HG03439 (cell line): ENCODE data around the gene LSR.

ENCODE experiments used
- ATAC-seq: cut with Tn5 transposase; IDR thresholded peaks from one replicate; pipeline ENCODE4 v1.9.1; 2021; ENCODE audit warnings: mild to moderate bottlenecking, moderate library complexity; ENCODE audit not compliant: unreplicated experiment

LSR gene

DNA sequence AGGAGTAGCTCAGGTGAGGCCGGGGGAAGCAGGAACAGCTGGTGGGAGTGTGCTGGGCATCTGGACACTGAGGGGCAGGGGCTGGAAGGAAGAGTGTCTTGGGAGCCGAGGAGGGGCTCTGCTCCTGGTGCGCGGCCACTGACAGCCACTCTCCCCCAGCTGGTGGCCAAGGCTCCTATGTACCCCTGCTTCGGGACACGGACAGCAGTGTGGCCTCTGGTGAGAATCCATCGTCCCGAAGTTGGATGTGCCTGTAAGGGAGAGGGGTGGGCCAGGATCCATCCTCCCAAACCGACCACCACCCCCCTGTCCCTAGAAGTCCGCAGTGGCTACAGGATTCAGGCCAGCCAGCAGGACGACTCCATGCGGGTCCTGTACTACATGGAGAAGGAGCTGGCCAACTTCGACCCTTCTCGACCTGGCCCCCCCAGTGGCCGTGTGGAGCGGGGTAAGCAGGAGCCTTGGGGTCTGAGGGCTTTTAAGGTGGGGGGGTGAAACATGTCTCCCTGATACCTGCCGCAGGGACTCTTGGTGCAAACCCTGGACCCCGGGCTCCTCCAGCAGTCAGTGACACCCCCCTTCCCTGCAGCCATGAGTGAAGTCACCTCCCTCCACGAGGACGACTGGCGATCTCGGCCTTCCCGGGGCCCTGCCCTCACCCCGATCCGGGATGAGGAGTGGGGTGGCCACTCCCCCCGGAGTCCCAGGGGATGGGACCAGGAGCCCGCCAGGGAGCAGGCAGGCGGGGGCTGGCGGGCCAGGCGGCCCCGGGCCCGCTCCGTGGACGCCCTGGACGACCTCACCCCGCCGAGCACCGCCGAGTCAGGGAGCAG is 17.9 kb downstream of the LSR start:
- no peak for ATAC-seq

DNA sequence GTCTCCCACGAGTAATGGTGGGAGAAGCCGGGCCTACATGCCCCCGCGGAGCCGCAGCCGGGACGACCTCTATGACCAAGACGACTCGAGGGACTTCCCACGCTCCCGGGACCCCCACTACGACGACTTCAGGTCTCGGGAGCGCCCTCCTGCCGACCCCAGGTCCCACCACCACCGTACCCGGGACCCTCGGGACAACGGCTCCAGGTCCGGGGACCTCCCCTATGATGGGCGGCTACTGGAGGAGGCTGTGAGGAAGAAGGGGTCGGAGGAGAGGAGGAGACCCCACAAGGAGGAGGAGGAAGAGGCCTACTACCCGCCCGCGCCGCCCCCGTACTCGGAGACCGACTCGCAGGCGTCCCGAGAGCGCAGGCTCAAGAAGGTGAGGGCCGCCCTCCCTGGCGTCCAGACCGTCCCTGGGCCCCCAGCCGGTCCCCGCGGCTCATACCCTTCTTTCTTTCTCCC is 18.6 kb downstream of the LSR start:
- no peak for ATAC-seq

DNA sequence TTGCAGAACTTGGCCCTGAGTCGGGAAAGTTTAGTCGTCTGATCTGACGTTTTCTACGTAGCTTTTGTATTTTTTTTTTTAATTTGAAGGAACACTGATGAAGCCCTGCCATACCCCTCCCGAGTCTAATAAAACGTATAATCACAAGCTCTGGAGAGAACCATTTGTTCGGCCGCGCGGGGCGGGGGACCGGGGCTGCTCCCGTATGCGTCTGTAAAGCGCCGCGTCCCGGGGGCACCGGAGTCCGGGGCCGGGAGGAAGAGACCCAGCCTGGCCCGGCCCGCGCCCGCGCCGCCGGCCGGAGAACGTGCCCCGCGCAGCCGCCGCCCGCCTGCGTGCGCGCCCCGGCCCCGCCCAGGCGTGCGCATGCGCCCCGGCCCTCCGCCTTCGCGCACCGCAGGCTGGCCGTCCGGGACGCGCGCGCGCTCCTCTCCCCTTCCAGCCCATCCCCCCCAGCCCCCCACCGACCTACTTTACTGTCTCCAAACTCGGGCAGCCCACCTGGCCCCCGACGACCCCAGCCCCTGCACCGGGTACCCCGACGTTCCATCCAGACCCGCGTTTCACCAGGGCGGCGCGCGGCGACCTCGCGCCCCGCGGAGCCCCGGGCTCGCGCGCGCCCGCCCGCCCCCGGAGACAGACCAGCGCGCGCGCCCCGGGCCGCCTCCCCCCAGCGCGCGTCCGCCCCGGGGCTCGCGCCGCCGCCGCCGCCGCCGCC is 19.2 kb downstream of the LSR start:
- no peak for ATAC-seq

DNA sequence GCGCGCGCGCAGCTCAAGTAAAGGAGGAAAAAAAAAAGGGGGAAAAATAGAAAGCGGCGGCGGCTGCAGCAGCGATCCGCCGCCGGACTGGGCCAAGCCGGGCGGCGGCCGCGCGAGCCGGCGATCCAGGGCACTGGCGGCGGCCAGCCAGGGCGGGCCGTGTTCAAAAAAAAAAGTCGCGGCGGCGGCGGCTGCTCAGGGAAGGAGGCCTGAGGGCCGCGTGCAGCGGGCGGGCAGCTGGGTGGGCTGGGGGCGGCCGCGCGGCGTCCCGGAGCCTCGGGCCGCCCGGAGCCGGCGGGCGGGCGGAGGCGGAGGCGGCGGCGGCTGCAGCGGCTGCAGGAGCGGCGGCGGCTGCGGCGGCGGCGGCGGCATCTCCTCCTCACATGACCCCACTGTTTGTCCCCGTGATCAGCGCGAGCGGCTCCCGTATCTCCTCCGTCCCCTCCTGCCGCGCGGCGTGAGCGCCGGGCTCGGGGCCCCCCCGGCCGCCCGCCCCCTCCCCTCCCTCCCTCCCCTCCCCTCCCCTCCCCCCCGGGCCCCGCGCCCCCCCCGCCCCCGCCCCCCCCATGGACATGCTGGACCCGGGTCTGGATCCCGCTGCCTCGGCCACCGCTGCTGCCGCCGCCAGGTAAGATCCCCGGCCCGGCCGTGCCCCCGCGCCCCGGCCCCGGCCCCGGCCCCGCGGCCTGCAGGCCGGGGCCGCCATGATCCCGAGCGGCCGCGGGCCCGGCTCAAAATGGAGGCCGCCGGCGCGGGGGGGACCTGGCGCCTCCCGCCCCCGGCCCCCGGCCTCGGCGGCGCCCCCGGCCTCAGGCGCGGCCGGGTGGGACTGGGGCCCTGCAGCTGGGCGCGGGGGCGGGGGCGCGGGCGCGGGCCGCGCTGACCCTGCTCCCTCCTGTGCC is 20.0 kb downstream of the LSR start, which contains the start of gene USF2:
TSS of gene USF2 (plus strand) at position 427 of the 902 bp plus-strand sequence. CDS start at position 567, 140 bp downstream.
- peak; percentile 6 for ATAC-seq

DNA sequence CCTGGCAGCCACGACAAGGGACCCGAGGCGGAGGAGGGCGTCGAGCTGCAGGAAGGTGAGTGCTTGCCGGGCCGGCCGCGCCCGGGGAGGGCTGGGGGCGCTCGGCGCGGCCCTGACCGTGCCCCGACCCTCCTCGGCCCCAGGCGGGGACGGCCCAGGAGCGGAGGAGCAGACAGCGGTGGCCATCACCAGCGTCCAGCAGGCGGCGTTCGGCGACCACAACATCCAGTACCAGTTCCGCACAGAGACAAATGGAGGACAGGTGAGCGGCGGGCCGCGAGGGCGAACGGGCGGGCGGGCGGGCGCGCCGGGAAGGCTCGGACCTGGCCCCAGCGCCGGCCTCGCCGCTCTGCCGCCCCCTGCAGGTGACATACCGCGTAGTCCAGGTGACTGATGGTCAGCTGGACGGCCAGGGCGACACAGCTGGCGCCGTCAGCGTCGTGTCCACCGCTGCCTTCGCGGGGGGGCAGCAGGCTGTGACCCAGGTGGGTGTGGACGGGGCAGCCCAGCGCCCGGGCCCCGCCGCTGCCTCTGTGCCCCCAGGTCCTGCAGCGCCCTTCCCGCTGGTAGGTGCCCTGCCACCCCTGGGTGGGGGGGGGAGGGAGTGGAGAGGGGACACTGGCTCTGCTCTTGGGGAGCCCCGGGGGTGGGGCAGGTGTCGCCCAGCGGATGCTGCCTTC is 20.8 kb downstream of the LSR start:
- peak; percentile 59 for ATAC-seq

DNA sequence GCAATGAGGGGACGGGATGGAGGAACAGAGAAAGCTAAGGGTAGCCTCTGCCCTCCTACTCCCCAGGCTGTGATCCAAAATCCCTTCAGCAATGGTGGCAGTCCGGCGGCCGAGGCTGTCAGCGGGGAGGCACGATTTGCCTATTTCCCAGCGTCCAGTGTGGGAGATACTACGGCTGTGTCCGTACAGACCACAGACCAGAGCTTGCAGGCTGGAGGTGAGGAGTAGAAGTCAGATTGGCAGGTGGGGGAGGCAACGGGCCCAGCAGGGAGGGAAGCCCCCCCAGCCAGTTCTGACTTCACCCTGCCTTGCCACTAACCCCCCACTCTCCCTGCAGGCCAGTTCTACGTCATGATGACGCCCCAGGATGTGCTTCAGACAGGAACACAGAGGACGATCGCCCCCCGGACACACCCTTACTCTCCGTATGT is 21.6 kb downstream of the LSR start:
- no peak for ATAC-seq

DNA sequence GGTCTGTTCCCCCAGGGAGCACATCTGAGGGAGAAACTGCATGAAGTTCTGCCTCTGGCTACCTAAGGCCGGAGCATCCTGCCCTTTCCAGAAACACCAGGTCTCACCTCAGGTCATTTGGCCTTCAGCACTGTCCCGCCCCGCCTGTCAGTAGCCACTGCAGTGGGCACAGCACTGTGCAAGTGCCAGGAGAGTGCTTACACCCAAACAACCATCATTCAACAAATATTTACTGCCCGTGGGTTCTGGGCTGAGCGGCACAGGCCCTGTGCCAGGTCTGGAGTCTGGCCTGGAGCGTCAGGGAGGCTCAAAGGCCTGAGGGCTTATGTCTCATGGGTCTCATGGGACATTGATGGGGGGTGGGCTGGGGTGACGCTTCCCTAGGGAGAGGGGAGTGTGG is 22.7 kb downstream of the LSR start:
- ATAC-seq: no peak

DNA sequence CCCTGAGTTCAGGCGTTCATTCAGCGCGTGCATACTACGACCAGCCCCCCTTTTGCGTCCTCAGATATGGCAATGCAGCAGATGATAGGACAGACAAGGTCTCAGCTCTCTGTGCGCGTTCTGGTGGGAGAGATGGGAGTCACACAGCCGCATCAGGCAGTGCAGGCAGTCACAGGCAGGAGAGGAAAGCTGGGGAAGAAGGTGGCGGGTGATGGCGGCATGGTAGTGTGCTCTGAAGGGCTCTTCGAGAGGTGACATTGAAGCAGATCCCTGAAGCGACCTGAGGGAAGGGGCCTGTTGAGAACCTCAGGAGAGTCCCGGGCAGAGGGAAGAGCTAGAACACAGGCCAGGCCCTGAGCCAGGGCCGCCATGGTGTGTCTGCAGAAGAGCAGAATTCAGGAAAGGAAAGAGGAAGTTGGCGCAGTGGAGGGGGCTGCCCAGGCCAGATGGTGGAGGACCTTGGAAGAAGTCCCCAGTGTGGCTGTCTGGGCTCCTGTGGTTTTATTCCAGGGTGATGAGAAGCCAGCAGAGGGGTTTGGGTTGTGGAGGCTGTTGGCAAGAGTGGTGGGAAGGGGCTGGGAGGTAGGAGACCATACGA is 23.4 kb downstream of the LSR start:
- no peak for ATAC-seq

DNA sequence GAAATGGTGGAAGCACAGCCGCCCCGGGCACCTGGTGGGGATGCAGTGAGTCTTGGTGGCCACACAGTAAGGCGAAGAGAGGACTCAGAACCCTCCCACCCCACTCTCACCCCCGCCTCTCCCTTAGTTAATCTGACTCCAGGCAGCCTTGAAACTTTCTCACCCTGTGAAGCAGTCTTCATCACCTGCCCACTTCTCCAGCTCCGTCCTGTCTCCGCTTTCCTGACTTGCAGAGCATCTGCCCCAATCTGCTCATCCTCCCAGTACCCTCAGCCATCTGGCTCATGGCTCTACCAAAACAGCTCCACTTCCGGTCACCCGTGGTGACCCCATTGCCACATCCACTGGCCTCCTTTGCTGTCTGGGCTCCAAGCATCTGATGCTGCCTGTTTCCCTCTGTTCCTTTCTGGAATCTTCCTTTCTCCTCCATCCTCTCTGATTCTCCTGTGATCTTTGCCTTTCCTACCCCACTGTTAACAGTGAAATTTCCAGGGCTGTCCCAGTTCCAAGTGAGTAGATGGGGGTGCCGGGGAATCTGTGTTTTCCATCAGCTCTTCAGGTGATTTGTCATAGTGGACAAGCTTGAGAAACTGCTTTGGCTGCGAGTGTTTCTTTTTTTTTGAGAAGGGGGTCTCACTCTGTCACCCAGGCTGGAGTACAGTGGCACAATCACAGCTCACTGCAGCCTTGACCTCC is 24.3 kb downstream of the LSR start:
- ATAC-seq: no peak

DNA sequence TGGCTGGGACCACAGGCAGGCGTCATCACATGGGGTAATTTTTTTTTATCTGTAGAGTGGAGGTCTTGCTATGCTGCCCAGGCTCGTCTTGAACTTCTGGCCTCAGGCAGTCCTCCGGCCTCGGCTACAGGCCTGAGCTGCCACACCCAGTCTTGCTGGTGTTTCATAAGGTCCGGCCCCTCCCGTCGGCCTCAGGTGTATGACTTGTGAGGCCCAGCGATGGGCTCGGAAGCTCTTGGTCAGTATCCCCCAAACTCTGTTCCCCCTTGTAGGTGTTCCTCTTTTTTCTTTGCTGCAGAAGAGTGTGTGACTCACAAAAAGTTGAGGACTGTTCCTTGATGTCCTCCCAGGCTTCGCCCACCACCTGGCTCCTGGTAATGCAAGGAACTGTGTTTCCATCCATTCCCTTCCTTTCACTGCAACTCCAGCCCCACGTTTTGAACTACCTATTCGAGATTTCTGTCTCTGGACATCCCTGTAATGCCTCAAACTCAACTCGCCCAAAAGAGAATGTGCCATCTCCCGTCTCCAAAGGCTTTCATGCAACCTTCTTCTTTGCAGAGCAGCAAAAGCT is 25.0 kb downstream of the LSR start:
- no peak for ATAC-seq

DNA sequence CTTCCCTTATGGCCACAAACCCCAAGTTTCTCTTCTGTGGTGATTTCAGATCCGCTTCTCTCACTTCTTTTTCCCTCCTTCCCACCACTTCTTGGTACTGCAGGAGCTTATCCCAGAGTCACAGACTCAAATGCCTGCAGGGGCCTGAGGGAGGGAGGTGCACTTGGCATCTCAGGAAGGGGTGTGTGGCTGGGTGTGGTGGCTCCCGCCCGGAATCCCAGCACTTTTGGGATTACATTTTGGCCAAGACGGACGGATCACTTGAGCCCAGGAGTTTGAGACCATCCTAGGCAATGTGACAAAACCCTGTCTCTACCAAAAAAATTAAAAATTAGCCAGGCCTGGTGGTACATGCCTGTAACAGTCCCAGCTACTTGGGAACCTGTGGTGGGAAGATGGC is 25.5 kb downstream of the LSR start:
- ATAC-seq: no peak

DNA sequence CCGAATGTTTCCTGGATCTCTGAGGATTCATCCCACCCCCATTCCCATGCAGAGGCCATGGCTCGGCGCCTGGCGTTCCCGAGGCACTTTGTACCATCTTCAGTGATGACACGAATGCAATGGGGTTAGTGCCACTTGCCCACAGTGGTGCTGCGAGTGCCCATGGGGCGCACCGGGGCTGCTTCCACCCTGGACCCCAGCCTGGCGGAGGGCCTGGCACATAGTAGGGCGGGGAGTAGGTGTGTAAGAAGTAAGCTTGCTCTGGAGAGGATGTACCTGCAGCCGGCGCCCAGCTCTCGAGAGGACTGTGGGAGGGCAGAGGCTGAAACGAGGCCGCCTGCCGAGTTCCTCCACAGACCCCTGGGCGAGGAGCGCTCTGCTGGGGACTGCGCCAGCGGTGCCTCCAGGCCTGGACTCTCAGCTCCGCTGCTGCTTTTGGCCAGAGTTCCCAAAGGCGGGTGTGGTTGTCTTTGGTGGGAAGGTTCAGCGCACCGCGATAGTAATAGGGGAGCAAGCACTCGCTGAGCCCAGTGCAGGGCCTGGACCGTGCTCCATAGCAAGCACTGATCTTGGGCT is 28.0 kb downstream of the LSR start:
- ATAC-seq: no peak

DNA sequence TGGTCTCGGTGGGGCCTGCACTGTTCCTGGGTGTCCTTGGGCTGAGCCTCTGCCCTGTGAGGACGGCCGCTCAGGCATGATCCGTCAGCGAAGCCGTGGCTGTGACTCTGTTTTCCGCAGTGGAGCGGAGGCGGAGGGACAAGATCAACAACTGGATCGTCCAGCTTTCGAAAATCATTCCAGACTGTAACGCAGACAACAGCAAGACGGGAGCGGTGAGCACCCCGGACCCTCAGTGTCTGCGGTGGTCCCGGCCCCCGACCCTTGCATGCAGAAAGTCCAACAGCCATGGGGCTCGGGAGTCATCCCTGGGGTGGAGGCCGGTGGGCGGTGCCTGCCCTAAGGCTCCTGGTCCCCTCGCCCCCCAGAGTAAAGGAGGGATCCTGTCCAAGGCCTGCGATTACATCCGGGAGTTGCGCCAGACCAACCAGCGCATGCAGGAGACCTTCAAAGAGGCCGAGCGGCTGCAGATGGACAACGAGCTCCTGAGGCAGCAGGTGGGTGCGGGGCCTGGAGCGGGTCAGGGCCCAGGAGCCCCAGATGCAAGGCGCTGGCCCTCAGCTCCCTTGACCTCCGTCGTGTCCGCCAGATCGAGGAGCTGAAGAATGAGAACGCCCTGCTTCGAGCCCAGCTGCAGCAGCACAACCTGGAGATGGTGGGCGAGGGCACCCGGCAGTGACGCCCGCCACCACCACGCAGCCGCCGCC is 29.9 kb downstream of the LSR start:
- ATAC-seq: no peak

DNA sequence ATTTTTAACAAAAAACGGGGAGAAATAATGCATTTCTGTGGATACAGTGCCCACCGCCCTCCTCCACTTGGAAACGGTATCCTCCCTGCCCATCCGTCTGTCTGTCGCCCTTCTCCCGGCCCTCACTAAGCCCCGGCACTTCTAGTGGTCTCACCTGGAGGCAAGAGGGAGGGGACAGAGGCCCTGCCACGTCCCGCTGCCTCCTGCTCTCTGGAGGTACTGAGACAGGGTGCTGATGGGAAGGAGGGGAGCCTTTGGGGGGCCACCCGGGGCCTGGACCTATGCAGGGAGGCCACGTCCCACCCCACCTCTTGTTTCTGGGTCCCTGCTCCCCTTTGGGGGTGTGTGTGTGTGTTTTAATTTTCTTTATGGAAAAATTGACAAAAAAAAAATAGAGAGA is 30.6 kb downstream of the LSR start:
- no peak for ATAC-seq

DNA sequence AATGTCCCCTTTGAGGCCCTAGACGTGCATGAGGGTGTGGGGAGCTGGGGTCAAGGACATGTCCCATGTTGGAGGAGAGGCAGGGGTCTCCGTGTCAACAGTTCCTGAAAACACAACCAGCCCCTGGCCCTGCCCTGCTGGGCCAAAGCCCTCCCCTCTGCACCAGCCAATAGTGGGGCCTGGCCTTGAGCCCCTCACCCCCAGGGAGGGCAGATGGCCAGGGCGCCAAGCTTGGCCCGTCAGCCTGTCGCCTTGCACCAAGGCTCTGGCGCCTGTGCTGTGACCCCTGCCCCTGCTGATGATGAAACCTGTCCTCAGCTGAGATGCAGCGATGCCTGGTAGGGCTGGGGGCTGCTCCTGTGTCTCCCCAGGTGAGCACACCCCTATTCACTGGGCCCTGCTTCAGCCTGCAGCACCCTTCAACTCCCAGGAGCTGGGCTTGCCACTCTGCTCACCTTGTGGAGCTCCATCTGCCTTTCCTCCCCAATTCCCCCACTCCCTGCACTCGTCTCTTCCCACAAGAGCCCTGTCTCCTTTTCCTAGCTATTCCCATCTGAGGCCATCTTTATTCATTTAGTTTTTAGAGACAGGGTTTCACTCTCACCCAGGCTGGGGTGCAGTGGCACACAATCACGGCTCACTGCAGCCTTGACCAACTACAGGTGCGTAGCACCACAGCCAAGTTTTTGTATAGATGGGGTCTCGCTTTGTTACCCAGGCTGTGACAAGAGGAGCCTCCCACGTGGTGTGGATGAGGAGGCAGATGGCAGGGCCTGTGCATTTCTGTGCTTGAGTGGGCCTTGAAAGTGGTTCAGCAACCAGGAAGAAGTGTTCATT is 31.4 kb downstream of the LSR start:
- no peak for ATAC-seq

DNA sequence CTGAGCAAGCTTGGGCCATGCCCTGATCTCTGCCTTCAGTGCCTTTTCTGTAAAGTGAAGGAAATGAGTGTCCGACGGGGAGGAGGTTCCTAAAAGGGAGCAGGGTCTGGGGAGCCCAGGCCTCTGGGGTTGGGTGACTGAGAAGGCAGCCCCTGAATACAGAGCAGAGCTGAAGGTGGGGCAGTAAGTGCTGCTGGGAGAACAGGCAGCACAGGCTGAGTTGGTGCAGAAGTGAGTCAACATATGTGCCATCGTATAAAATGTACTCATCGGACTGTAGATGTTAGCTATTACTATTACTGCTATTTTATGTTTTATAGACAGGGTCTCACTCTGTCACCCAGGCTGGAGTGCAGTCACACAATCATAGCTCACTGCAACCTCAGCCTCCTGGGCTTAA is 32.5 kb downstream of the LSR start:
- no peak for ATAC-seq
